Esophagus muscularis mucosa (tissue), 4 donors: ENCODE data around the gene CKS1B. TPM values are rescaled to one million over a fixed set of nuclear protein-coding genes. Genes with fewer than 3 reads are reported as not detected.

ENCODE experiments used
- DNase-seq: peaks from one replicate; pipeline ENCODE4 v3.0.0-alpha.2; 2017; ENCODE audit errors: extremely low spot score
- H3K27ac ChIP-seq, 4 donors: fragments of 200-600 bp; sonication (generic); replicated peaks in 1 of 4; 1 replicate in 3 of 4; 2 replicates in 1 of 4; pipeline ENCODE4 v1.5.1; 2016 to 2019; ENCODE audit warnings: mild to moderate bottlenecking in 1 of 4
- H3K27me3 ChIP-seq, 4 donors: fragments of 200-600 bp; sonication (generic); one replicate each; pipeline versions ENCODE4 v1.5.1 to v1.6.0; 2016 to 2019
- H3K36me3 ChIP-seq, 4 donors: fragments of 200-600 bp; sonication (generic); one replicate each; pipeline ENCODE4 v1.5.1; 2016 to 2019
- H3K4me1 ChIP-seq, 4 donors: fragments of 200-600 bp; sonication (generic); one replicate each; pipeline ENCODE4 v1.5.1; 2016 to 2019
- H3K4me3 ChIP-seq, 4 donors: fragments of 200-600 bp; sonication (generic); 1 replicate in 2 of 4; 2 replicates in 2 of 4; pipeline ENCODE4 v1.5.1; 2016 to 2019; ENCODE audit warnings: mild to moderate bottlenecking in 4 of 4, moderate library complexity in 1 of 4
- H3K9me3 ChIP-seq, 4 donors: fragments of 200-600 bp; sonication (generic); 1 replicate in 3 of 4; 2 replicates in 1 of 4; pipeline ENCODE4 v1.5.1; 2016 to 2019
- CTCF ChIP-seq, 3 experiments: fragments of 200-600 bp in 2 of 3; fragments of 450-650 bp in 1 of 3; sonication (generic) in 2 of 3; IDR thresholded peaks; one replicate each; pipeline ENCODE4 v1.5.1; 2017 to 2019; ENCODE audit warnings: antibody characterized with exemption in 3 of 3, mild to moderate bottlenecking in 2 of 3, moderate library complexity in 1 of 3
- EP300 ChIP-seq: sonication (generic); formaldehyde crosslinking; IDR thresholded peaks from one replicate; pipeline ENCODE4 v1.6.1; 2017; ENCODE audit warnings: antibody characterized with exemption
- POLR2A ChIP-seq: fragments of 450-650 bp; IDR thresholded peaks from one replicate; pipeline ENCODE4 v1.6.1; 2017; ENCODE audit warnings: antibody characterized with exemption, moderate library complexity, mild to moderate bottlenecking, low read depth
- POLR2AphosphoS5 ChIP-seq, 2 donors: sonication (generic); formaldehyde crosslinking; IDR thresholded peaks; one replicate each; pipeline ENCODE4 v1.6.1; 2017; ENCODE audit warnings: antibody characterized with exemption in 2 of 2
- WGBS: methylation state at CpG from one replicate; pipeline ENCODE4 v1.1.5; 2018; 5-methylcytosine and 5-hydroxymethylcytosine counted together
- intact Hi-C: fragments of 100-400 bp; cut with DNase I; formaldehyde crosslinking; loops from one replicate; pipeline ENCODE4 v1.15.1; 2023
- total RNA-seq, 4 donors: library from RNA; depleted of rRNA; stranded (reverse); fragments of >200 nt; gene quantifications; one replicate each; pipeline versions ENCODE4 v1.1.0 to v1.2.1, GENCODE V29; 2016

The CKS1B gene
- total RNA-seq, 4 donors from 2014 or later, result 11.6 to 21.5 (median 18.8) TPM

GRCh38 chr1:154945962-154946850, 28.3 kb upstream of the CKS1B start:
- no peak for DNase-seq
- peaks cover 21 to 61% (median 40%) of the 10 kb centered on the region in 4 donors for H3K36me3 ChIP-seq
- no peak for TF ChIP-seq POLR2A
- TF ChIP-seq POLR2AphosphoS5 (IDR thresholded peaks at IDR 0.05), result no peak
- no peak for TF ChIP-seq CTCF (IDR thresholded peaks at IDR 0.05)
- no peak for TF ChIP-seq EP300
- H3K27ac ChIP-seq, result peak overlapping the region in 1 of 4 donors; percentile 8
- intact Hi-C loops, result no loop called here
- H3K27me3 ChIP-seq, result no peaks in the 10 kb centered on the region
- H3K4me3 ChIP-seq, result no peak overlapping the region
- no peaks in the 10 kb centered on the region for H3K9me3 ChIP-seq
- H3K4me1 ChIP-seq, result peaks cover 29 to 48% (median 39%) of the 10 kb centered on the region in 4 donors
- 85% methylated on average over 9 of the region's 17 CpGs for WGBS

- H3K27me3 ChIP-seq, result no peaks in the 10 kb centered on the region
- H3K36me3 ChIP-seq, result peaks cover 21 to 68% (median 46%) of the 10 kb centered on the region in 4 donors
- 92% methylated on average over 10 of the region's 11 CpGs for WGBS
These were observed 26.4 kb upstream of the CKS1B start for GRCh38 chr1:154948079-154948478.

GRCh38 chr1:154951901-154952657, 22.4 kb upstream of the CKS1B start:
- Histone ChIP-seq H3K36me3 (peaks cover 21 to 43% (median 29%) of the 10 kb centered on the region in 4 donors), H3K4me3 (no peak overlapping the region), H3K4me1 (peaks cover 42 to 64% (median 55%) of the 10 kb centered on the region in 4 donors), H3K27me3 (no peaks in the 10 kb centered on the region), H3K27ac (peak overlapping the region in 3 of 4 donors; percentile 32 to 44 (median 37)), H3K9me3 (no peaks in the 10 kb centered on the region)
- intact Hi-C loops, result no loop called here
- TF ChIP-seq POLR2A (no peak), POLR2AphosphoS5 (IDR thresholded peaks at IDR 0.05) (no peak), EP300 (no peak), CTCF (IDR thresholded peaks at IDR 0.05) (no peak)
- no peak for DNase-seq
- 67% methylated on average over 15 of the region's 15 CpGs for WGBS

More at GRCh38 chr1:154948079-154948478, 26.4 kb upstream of the CKS1B start:
- intact Hi-C loops, result no loop called here
- DNase-seq, result no peak
- Histone ChIP-seq H3K4me1 (peaks cover 20 to 49% (median 41%) of the 10 kb centered on the region in 4 donors), H3K4me3 (no peak overlapping the region), H3K27ac (no peak overlapping the region), H3K9me3 (no peaks in the 10 kb centered on the region)
- TF ChIP-seq CTCF (IDR thresholded peaks at IDR 0.05), result no peak
- no peak for TF ChIP-seq EP300
- no peak for TF ChIP-seq POLR2A
- no peak for TF ChIP-seq POLR2AphosphoS5 (IDR thresholded peaks at IDR 0.05)

GRCh38 chr1:154952664-154953063, 21.8 kb upstream of the CKS1B start:
- DNase-seq, result no peak
- Histone ChIP-seq H3K27ac (peak overlapping the region in 3 of 4 donors; percentile 32 to 44 (median 37)), H3K4me1 (peaks cover 46 to 70% (median 60%) of the 10 kb centered on the region in 4 donors), H3K27me3 (no peaks in the 10 kb centered on the region), H3K36me3 (peaks cover 16 to 37% (median 26%) of the 10 kb centered on the region in 4 donors), H3K4me3 (no peak overlapping the region), H3K9me3 (no peaks in the 10 kb centered on the region)
- intact Hi-C loops, result no loop called here
- TF ChIP-seq POLR2AphosphoS5 (IDR thresholded peaks at IDR 0.05) (no peak), CTCF (IDR thresholded peaks at IDR 0.05) (no peak), EP300 (no peak), POLR2A (no peak)
- 79% methylated on average over 6 of the region's 6 CpGs for WGBS
